RPMI7951 (cell line): ENCODE data around the gene DCAF6. TPM values are rescaled to one million over a fixed set of nuclear protein-coding genes. Genes with fewer than 3 reads are reported as not detected.

Source experiments
- DNase-seq: peaks from one replicate; pipeline ENCODE4 v3.0.0-alpha.2; 2012; ENCODE audit warnings: low read depth
- total RNA-seq: library from RNA; depleted of rRNA; stranded (reverse); fragments of >200 nt; shearing (Covaris generic); gene quantifications from 2 replicates; pipeline ENCODE4 v1.2.3, GENCODE V29; 2014

Gene DCAF6
- total RNA-seq, 1 experiment from 2014 or later: 42.7 TPM

DNA sequence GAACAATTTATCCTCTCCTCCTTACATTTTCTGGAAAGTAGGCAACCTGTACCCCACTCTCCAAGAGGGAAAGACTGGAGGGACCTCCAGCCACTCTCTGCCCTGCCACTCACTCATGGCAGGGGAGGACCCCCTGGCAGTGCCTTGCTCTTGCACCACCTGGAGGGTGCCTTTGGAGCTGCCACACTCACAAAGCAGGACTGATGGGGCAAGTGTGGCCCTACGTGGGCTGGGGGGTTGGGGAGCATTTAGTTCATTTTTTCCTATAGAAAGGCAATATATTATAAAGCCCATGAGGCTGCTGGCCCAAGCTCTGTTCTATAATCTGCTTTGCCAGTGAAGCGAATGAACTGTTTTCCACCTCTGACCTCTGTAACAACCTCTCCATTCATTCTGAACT, 150.0 kb downstream of the DCAF6 start:
- no peak for DNase-seq

- DNase-seq: no peak
Measured at GRCh38 chr1:168087696-168088095, 151.2 kb downstream of the DCAF6 start.

DNA sequence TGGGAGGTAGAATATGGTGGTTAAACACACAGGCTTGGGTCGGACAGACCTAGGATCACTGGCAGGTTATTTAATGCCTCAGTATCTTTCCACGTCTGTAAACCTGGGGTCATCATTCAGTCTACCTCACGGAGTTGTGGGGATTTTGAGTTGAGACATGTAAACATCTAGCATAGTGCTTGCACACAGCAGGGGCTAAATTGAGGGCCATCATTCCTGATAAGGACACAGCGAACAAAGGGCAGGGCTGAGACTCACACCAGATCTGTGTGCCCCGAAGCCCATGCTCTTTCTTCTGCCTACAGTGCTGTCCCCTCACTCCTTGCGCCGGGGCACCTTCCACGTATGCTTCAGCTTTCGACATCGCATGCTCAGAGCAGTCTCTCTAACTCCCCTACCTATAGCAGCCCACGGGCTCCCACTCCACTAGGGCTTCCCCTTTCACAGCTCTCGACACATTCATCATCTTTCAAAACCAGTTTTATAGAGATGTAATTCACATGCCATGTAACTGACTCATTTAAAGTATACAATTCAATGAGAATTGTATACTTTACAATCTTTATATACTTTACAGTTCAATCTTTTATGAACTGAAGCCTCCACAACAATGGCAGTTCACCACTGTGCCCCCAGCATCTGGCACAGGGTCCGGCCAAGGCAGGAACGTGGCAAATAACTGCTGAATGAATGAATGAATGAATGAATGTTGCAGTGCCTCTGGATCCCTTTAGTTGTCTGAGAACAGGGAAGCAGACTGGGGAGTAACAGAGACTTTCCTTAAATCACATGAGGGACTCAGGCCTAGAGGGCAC, 152.2 kb downstream of the DCAF6 start:
- no peak for DNase-seq

GRCh38 chr1:168089326-168089978, 153.0 kb downstream of the DCAF6 start:
- DNase-seq: peak; percentile 51

DNA sequence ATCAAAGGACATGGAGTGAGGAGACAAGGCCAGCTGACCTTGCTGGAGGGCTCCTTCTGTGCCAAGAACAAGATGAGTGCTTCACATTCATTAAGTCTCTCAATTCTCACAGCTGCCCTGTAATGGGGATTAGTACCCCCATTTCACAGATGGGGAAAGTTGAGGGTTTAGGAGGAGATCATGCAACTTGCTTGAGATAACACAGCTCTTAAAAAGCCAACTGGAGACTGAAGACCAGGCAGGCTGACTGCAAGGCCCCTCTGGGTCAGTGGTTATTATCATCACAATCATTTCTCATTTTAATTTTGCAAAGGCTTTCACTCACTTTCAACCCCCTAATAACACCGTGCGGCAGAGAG, 153.5 kb downstream of the DCAF6 start:
- no peak for DNase-seq

DNA sequence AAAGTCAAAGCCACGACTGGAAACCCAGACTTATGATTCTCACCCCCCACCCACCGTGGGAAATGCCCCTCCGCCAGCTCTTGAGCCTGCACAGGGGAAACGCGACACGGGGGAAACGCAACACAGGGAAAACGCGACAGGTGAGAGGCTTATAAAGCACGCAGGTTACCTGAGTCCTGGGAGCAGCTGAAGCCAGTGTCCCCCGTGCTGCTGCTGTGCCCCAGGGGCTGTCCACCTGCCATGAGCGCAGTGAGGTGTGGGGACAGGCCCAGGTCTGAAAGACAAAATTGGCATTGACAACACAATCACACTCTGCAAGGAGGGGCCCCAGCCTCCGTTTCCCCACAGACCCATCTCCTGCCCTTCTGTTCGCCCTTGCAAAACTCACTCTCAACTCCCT, 153.9 kb downstream of the DCAF6 start:
- DNase-seq: no peak

- DNase-seq: no peak
Measured at GRCh38 chr1:168091063-168091462, 154.6 kb downstream of the DCAF6 start.

GRCh38 chr1:168091720-168092550, 155.5 kb downstream of the DCAF6 start:
- DNase-seq: no peak

GRCh38 chr1:168092566-168093355, 156.3 kb downstream of the DCAF6 start:
- DNase-seq: no peak

DNA sequence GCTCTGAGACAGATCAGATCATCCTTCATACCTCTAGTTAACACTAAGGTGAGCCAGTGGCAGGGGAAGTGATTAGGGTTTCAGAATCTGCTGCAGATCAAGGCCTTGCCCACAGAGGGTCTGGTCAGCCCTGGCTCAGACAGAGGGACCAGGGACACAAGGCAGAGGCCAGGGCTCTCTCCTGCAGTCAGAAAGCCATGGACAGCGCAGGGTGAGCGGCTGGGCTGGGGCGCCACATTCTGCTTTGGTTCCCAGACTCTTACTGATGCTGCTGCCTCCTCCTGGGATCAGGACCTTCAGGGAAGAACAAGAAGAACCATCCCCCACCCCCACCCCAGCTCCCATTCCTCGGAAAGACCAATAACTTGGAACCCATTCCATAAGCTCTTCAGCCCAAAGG, 157.1 kb downstream of the DCAF6 start:
- DNase-seq: no peak

DNA sequence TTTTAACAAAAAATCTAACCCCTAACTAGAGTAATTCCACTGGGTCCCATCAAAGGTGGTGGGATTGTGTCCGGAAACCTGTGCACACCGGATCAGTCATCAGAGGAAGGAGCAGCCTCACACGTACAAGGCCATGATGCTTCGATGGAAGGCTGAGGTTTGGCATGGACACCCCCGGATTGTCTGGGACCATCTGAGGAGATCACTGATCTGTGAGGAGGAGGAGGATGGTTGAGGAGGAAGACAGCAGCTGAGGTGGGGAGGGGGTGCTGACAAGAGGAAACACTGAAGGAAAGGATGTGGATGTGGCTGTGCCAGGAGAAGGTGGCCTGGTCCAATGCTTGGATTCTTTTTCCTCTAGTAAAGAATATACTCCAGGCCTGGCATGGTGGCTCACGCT, 159.0 kb downstream of the DCAF6 start:
- DNase-seq: no peak

GRCh38 chr1:168096296-168097165, 160.0 kb downstream of the DCAF6 start:
- DNase-seq: no peak

DNA sequence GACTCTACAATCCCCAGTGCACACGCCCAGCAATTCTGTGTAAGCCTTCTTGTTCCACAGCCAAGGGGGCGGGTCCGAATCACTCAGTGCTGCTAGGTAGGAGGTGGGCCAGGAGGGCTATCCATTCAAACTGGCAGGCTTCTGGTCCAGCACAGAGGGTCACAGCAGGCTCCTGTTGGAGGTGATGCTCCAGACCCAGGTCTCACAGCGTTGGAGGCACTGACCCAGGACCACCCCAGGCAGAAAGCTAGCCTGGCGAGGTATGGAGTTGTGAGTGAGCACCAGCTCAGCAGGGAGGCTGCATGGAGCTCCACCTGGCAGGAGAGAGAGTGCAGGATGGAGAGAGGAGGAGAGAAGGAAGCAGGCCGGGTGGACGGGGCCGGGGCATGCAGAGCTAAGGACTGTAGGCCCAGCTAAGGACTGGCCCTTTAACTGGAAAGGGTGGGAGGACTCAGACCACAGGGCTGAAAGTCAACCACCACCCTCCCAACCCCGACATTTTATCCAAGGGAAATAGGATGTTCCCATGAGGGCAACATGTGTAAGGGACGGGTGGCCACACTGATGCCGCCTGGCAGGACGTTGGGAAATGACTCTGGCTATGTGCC, 161.5 kb downstream of the DCAF6 start:
- no peak for DNase-seq

GRCh38 chr1:168098534-168099320, 162.2 kb downstream of the DCAF6 start:
- DNase-seq: no peak

DNA sequence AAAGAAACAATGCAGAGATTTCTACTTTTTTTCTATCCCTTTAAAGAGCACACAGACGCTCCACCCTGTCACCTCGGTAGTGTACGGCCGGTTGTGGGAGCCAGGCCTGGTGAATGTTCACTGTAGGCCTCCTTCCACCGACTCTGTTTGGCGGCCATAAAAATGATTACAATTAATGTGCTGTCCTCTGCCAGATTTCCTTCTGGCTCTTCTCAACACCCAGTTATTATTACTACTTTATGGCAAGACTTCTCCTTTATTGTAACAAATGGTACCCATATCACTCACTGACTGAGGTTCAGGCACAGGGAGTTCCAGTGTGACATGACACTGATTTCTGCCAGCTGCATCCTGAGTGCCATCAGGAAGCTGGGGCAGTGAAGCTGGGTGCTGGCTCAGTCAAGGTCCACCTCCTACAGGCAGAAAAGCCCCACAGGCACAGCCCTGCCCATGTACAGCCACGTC, 162.9 kb downstream of the DCAF6 start:
- no peak for DNase-seq

DNA sequence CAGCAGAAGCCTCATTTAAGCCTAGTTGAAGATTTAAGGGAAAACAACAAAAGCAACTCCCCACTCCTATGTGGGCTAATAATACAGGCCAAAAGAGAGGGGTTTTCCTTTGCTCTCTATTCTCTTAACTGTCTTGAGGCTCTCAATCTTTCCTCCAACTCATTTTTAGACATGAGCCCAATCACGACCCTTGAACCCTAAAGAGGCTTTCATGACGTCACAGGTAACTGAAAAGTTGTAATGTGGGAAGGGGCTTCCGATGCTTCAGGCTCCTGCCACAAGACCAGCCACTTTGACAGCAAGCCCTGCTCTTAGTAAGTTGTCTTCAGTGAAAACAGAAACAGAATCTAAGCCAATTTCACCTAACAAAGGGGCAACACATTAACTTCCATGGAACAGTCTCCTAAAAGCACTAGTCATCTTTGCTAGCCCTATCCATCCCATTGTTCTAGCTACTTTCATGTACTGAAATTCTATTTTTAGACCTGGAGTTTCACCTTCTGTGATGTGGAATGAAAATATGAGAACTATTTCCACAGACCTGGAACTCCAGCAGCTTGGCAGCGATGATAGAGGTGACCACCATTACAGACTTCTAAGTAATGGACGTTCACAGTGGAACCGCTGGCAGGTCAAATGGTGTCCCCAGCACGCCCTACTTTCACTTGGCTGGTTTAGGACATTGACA, 164.0 kb downstream of the DCAF6 start:
- no peak for DNase-seq

DNA sequence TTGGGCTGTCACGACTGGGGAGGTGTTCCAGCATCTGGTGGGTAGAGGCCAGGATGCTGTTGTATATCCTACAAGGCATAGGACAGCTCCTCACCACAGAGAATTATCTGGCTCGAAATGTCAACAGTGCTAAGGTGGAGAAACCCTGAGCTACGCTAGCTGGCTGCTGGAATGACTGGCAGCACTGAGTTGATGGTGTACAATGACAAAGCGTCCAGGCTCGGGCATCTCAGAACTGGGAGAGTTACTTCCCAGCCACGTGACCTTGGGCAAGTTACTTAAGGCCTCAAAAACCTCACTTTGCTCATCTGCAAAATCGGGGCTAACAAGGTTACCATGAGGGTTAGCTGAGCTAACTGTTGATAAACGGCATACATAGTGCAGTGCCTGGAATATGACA, 164.9 kb downstream of the DCAF6 start:
- DNase-seq: no peak

DNA sequence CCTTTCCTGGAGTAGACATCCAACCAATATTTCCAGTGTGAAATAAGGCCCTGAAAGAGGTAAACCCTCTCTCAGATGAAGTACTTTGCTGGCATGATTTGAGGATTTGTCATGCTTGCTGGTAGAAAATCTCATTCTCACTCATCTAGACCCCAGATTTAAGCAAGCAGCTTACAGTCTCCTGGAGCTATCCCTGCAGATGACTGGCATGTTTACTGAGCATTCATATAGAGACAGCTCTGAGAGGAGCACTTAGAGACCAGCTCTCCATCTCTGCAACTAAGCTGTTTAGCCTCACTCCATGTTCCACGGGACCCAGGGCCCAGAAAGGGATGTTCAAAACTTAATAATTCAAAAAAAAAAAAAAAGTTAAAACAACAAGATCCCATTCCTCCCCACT, 166.0 kb downstream of the DCAF6 start:
- DNase-seq: no peak

- no peak for DNase-seq
Measured at GRCh38 chr1:168104535-168104934, 168.1 kb downstream of the DCAF6 start.
